SK-N-SH (cell line): ENCODE measurements around the gene AKAP8.

Experiments
- FOXM1 ChIP-seq: IDR thresholded peaks from 2 replicates; pipeline ENCODE4 v1.4.0; 2012; ENCODE audit warnings: low read depth, mild to moderate bottlenecking
- POLR2AphosphoS5 ChIP-seq: IDR thresholded peaks from 2 replicates; pipeline ENCODE4 v1.6.1; 2012; ENCODE audit warnings: low read depth, low read length
- TCF12 ChIP-seq: IDR thresholded peaks from 2 replicates; pipeline ENCODE4 v1.4.0; 2012
- YY1 ChIP-seq: IDR thresholded peaks from 2 replicates; pipeline ENCODE4 v1.4.0; 2012; ENCODE audit warnings: low read depth, mild to moderate bottlenecking

- TF ChIP-seq FOXM1: no peak
- no peak for TF ChIP-seq POLR2AphosphoS5
- no peak for TF ChIP-seq YY1
- TF ChIP-seq TCF12: no peak
Observed at GRCh38 chr19:15381429-15381828, 1.8 kb upstream of the AKAP8 start.
